Motor neuron (in vitro differentiated cells): ENCODE measurements around the gene TIPIN. TPM values are rescaled to one million over a fixed set of nuclear protein-coding genes. Genes with fewer than 3 reads are reported as not detected.

Source experiments
- ATAC-seq, 8 experiments: fragments of 200-7000 bp; cut with Tn5 transposase; replicated peaks in 6 of 8; 2 replicates each; pipeline ENCODE4 v1.8.0; 2021; ENCODE audit warnings: mild to moderate bottlenecking in 8 of 8, moderate library complexity in 8 of 8
- H3K27ac ChIP-seq, 2 donors: fragments of 250-450 bp; sonication (Bioruptor Pico); 2 replicates each; pipeline ENCODE4 v1.9.0; 2021; ENCODE audit warnings: antibody characterized with exemption in 2 of 2, mild to moderate bottlenecking in 2 of 2, moderate library complexity in 1 of 2
- H3K4me1 ChIP-seq, 2 donors: fragments of 250-450 bp; sonication (Bioruptor Pico); replicated peaks in 1 of 2; 2 replicates each; pipeline ENCODE4 v1.6.1; 2021; ENCODE audit warnings: antibody characterized with exemption in 2 of 2, mild to moderate bottlenecking in 2 of 2, moderate library complexity in 1 of 2
- H3K4me3 ChIP-seq, 5 donors: fragments of 250-450 bp; sonication (Bioruptor Pico); 2 replicates each; pipeline ENCODE4 v1.9.0; 2021; ENCODE audit warnings: antibody characterized with exemption in 5 of 5, mild to moderate bottlenecking in 5 of 5, moderate library complexity in 4 of 5
- WGBS, 10 experiments: fragments of 450-650 bp; shearing (Covaris generic); methylation state at CpG; one replicate each; pipeline ENCODE4 v1.0.0; 2022; 5-methylcytosine and 5-hydroxymethylcytosine counted together
- in situ Hi-C, 9 experiments: fragments of 400-800 bp; cut with MboI; loops; one replicate each; pipeline ENCODE4 v1.15.0; 2021; ENCODE audit warnings: low sequenced_read_pairs in 9 of 9, low pct_unique_long_range_greater_than_20kb in 2 of 9; ENCODE audit not compliant: unreplicated experiment in 9 of 9
- total RNA-seq, 8 experiments: library from RNA; unstranded; fragments of 300-600 nt; gene quantifications; 2 replicates each; pipeline versions ENCODE4 v1.2.3 to v1.2.4, GENCODE V29; 2022

The TIPIN gene
- total RNA-seq, 8 experiments from 2014 or later: 9.8 to 22.4 (median 13.2) TPM

DNA sequence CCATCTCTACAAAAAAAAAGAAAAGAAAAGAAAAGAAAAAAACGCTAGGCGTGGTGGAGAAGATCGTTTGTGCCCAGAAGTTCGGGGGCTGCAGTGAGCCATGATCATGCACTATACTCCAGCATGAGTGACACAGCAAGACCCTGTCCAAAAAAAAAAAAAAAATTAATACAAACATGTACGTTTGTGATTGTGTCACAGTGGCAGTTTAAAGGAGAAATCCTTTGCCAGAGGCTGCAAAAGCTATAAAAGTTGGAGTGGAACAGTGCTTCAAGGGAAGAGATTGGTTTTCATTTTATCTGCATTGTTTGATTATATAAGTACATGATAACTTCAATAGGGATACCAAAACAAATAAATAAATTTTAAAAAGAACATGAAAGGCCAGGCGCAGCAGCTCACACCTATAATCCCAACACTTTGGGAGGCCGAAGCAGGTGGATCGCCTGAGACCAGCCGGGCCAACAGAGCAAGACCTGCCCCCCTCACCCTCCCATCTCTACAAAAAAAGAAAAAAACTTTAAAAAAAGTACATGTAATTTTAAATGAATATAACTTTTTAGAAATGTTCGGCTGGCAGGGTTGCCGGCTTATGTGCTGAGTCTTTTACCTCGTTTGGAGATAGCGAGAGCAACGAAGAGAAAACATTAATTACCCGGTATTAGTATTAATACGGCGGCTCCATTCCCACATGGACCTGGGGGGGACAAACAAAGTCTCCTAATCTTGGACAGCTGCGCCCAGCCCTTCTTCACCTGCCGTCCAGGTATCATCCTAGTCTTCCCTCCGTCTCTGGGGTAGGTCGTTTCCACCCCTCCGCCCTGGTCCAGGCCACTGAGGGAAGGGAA, 63.7 kb downstream of the TIPIN start:
- Histone ChIP-seq H3K27ac (peak overlapping the region; percentile 88 to 93), H3K4me1 (peaks cover 30 to 31% of the 10 kb centered on the region in 2 donors), H3K4me3 (peak overlapping the region; percentile 39 to 58 (median 48))
- in situ Hi-C loops: loop anchor here in 2 of 9 experiments (25.0 kb wide), 1 partner anchor 380 kb away; no protein-coding TSS in a partner anchor
- ATAC-seq: no peak
- WGBS, 10 experiments: 21 to 100% (median 70%) methylated on average over 1 to 16 of the region's 22 CpGs

DNA sequence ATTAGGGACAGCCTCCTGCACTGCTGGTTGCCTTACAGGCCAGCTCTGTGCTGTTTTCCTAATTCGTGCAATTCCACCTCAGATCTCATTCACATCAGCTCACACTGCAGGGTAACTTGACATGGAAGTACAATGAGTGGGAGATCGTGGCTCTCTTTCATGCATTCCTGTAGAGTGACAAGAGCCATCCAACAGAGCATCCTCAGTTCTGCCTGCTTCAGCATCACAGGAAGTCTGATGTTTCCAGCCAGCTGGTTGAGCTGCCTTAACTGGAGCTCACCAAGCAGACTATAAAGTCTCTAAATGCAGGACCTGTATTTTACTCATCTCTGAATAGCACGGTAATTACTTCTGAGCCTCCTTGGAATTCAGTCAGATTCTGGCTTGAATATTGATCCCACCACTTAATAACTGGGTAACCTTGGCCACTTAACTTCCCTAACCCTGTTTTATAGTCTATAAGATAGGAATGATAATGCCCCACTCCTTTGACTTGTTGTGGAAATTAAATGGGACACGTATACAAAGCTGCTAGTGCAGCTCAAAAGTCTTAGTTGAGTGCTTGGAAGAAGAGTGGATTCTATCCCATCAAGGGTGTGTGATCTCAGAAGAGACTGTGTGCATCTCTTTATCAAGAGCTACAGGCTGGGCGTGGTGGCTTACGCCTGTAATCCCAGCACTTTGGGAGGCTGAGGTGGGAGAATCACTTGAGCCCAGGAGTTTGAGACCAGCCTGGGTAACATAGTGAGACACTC, 64.5 kb downstream of the TIPIN start:
- H3K4me1 ChIP-seq: peaks cover 31 to 33% of the 10 kb centered on the region in 2 donors
- no peak for ATAC-seq
- H3K4me3 ChIP-seq: no peak overlapping the region
- H3K27ac ChIP-seq: no peak overlapping the region
- in situ Hi-C loops: loop anchor here in 2 of 9 experiments (25.0 kb wide), 1 partner anchor 380 kb away; no protein-coding TSS in a partner anchor
- WGBS, 10 experiments: 0 to 100% (median 69%) methylated on average over 1 to 5 of the region's 6 CpGs; no CpG with 5 or more reads in 4 of the 10 experiments

DNA sequence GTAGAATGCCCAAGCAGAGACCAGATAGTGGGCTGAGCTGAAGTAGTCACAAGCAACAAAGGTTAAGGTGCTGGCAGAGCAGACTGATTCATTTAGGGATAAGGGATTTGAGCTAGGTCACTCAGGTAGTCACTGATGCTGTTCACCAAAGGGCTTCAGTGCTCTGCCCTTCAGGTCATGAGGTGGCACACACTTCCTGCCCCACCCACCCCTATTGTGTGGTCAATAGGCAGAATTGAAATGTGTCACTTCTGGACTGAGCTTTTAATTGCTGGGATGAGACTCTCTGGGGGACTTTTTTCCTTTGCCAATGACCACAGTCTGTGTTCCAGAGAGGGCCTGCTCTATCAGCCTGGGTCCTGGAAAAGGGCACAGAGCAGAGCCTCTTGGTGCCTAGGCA, 66.0 kb downstream of the TIPIN start:
- in situ Hi-C loops: loop anchor here in 2 of 9 experiments (25.0 kb wide), 1 partner anchor 378 kb away; no protein-coding TSS in a partner anchor
- ATAC-seq: no peak
- Histone ChIP-seq H3K4me1 (peaks cover 30 to 31% of the 10 kb centered on the region in 2 donors), H3K4me3 (no peak overlapping the region), H3K27ac (no peak overlapping the region)

DNA sequence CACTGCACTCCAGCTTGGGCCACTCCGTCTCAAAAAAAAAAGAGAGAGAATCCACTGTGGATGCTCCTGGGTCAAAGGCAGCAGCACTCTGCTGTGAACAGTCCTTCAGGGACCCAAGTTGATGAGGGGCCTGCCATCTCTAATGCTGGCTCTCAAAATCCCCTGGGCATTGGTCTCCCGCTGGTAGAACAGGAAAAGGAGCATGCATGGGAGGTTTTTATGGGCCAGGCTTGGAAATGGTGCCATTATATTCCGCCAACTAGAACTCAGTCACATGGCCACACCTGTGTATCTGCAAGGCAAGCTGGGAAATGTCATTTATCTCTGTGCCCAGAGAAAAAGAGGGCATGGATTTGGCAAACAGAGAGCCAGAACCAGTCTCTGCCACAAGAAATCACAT, 66.5 kb downstream of the TIPIN start:
- in situ Hi-C loops: loop anchor here in 2 of 9 experiments (25.0 kb wide), 1 partner anchor 378 kb away; no protein-coding TSS in a partner anchor
- Histone ChIP-seq H3K4me1 (peaks cover 25% of the 10 kb centered on the region in 2 donors), H3K27ac (no peak overlapping the region), H3K4me3 (no peak overlapping the region)
- ATAC-seq: no peak
- WGBS, 10 experiments: 71 to 93% (median 80%) methylated on average over 1 to 2 of the region's 3 CpGs; no CpG with 5 or more reads in 7 of the 10 experiments

DNA sequence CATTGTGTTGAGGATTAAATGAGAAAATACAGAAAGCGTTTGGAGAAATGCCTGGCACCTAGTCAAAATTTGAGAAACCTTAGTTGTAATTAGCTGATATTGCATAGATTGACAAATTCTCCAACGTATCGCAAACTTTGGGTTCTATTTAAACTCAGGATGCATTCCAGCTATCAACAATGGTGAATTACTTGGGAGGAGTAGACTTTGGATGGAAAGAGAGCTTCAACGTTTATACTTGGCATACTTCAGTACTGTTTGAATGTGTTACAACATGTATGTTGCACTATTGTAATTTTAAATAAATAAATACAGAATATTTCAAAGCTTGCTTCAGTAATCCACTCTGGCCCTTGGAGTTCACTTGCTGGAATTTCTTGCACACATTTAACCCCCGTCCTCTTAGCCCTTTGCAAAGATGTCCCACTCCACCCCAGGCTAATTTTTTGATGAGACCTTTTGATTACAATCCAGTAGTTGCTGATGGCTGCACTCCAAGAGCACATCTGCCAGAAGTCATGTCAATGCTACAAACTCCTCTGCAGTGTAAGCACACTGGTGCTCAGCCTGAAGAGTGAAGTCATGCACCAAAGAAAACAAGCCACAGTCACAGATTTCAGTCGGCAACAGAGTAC, 67.8 kb downstream of the TIPIN start:
- in situ Hi-C loops: loop anchor here in 2 of 9 experiments (25.0 kb wide), 1 partner anchor 376 kb away; no protein-coding TSS in a partner anchor
- no peak for ATAC-seq

DNA sequence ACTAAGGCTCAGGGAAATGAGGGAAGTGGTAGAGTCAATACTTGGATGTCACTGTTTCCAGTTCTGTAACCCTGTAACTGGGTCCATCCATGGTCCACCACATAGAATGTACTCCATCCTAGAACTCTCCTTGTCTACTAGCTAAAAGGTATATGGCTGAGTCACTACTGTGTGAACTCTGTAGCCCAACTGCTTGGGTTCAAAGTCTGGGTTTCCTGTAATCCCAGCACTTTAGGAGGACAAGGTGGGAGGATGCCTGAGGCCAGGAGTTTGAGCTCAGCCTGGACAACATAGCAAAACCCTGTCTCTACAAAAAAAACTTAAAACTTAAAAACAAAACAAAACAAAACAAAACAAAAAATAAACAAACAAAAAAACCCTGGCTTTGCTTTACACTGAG, 68.4 kb downstream of the TIPIN start:
- H3K27ac ChIP-seq: no peak overlapping the region
- in situ Hi-C loops: loop anchor here in 2 of 9 experiments (25.0 kb wide), 1 partner anchor 376 kb away; no protein-coding TSS in a partner anchor
- ATAC-seq: no peak
- H3K4me3 ChIP-seq: no peak overlapping the region
- H3K4me1 ChIP-seq: peaks cover 17 to 20% of the 10 kb centered on the region in 2 donors

More for the DNA sequence above, 67.8 kb downstream of the TIPIN start:
- Histone ChIP-seq H3K4me1 (peaks cover 18 to 21% of the 10 kb centered on the region in 2 donors), H3K27ac (no peak overlapping the region), H3K4me3 (no peak overlapping the region)
- WGBS, 10 experiments: 39 to 100% (median 80%) methylated on average over 1 to 6 of the region's 6 CpGs

DNA sequence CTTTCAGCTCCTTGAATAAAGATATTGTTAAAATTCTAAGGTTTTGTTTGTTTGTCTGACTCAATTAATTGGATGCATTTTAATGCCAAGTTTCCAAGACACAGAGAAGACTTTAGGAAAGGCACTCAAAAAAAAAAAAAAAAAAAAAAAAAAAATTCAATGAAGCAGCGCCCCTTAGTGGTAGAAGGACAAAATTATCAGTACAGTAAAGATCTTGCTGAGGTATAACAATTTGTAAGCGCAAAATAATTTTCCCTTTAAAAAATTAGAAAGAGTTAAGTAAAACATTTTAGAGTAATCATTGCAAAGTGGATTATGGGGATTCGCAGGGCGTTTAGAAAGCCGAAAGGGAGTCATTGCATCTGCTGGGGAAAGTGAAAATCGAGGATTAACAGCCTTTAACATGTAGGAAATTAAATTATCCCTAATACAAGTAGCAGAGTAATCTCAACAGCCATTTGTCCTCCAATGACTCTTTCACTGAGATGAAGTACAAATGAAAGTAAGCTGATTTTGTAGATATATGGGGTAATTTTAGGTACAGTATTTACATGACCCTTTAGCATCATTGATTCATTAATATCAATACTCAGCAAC, 68.9 kb downstream of the TIPIN start:
- in situ Hi-C loops: loop anchor here in 2 of 9 experiments (25.0 kb wide), 1 partner anchor 375 kb away; no protein-coding TSS in a partner anchor

More for the DNA sequence above, 68.9 kb downstream of the TIPIN start:
- no peak overlapping the region for H3K27ac ChIP-seq
- H3K4me1 ChIP-seq: peaks cover 12 to 14% of the 10 kb centered on the region in 2 donors
- no peak overlapping the region for H3K4me3 ChIP-seq
- WGBS, 10 experiments: 3 to 27% (median 12%) methylated on average over 2 to 6 of the region's 6 CpGs
- ATAC-seq: peak in 2 of 8 experiments; percentile 33 to 64

Other genes with a start within 250 kb of the TIPIN start
- 10 to 100 TPM in 3 of 8 experiments, 1 to 10 TPM in 5; 2.8 to 18.2 (median 9.0) TPM for gene MEGF11, start 102.9 kb downstream of the TIPIN start, total RNA-seq
- gene DIS3L, start 63.1 kb downstream of the TIPIN start, total RNA-seq: 10 to 100 TPM; 12.1 to 27.6 (median 18.5) TPM
- gene MAP2K1, start 30.2 kb upstream of the TIPIN start, total RNA-seq: 10 to 100 TPM; 19.8 to 38.6 (median 24.6) TPM
- 10 to 100 TPM; 23.8 to 43.1 (median 31.7) TPM for gene SNAPC5, start 141.1 kb upstream of the TIPIN start, total RNA-seq
- gene RPL4, start 148.2 kb upstream of the TIPIN start, total RNA-seq: 1,000 to 10,000 TPM; 2,214 to 4,603 (median 3,581) TPM
- 10 to 100 TPM in 7 of 8 experiments, 1 to 10 TPM in 1; 9.0 to 24.5 (median 18.1) TPM for gene ZWILCH, start 148.6 kb upstream of the TIPIN start, total RNA-seq
- gene LCTL, start 209.3 kb upstream of the TIPIN start, total RNA-seq: 1 to 10 TPM in 1 of 8 experiments, under 1 TPM in 7; 0.09 to 1.5 (median 0.67) TPM